Hepatocyte (in vitro differentiated cells): ENCODE measurements around the gene GRM4. TPM values are rescaled to one million over a fixed set of nuclear protein-coding genes. Genes with fewer than 3 reads are reported as not detected.

Source experiments
- DNase-seq: peaks from one replicate; pipeline ENCODE4 v3.0.0-alpha.2; 2016; ENCODE audit warnings: low spot score
- H2AFZ ChIP-seq: fragments of 200-600 bp; sonication (generic); 2 replicates; pipeline ENCODE4 v1.6.0; 2016; ENCODE audit warnings: antibody characterized with exemption, mild to moderate bottlenecking
- H3K27ac ChIP-seq: fragments of 200-600 bp; sonication (generic); 2 replicates; pipeline ENCODE4 v1.5.1; 2016; ENCODE audit warnings: mild to moderate bottlenecking
- H3K27me3 ChIP-seq: fragments of 200-600 bp; sonication (generic); 2 replicates; pipeline ENCODE4 v1.6.1; 2016
- H3K36me3 ChIP-seq: fragments of 200-600 bp; sonication (generic); replicated peaks from 2 replicates; pipeline ENCODE4 v1.5.1; 2016; ENCODE audit warnings: low read depth; ENCODE audit not compliant: insufficient read depth
- H3K4me1 ChIP-seq: fragments of 200-600 bp; sonication (generic); 2 replicates; pipeline ENCODE4 v1.5.1; 2016; ENCODE audit warnings: mild to moderate bottlenecking, moderate library complexity; ENCODE audit not compliant: insufficient read depth
- H3K4me2 ChIP-seq: fragments of 200-600 bp; sonication (generic); 2 replicates; pipeline ENCODE4 v1.6.0; 2016
- H3K4me3 ChIP-seq: fragments of 200-600 bp; sonication (generic); 2 replicates; pipeline ENCODE4 v1.5.1; 2016; ENCODE audit warnings: mild to moderate bottlenecking
- H3K79me2 ChIP-seq: fragments of 200-600 bp; sonication (generic); 2 replicates; pipeline ENCODE4 v1.6.0; 2017; ENCODE audit warnings: mild to moderate bottlenecking
- H3K9me2 ChIP-seq: fragments of 200-600 bp; sonication (generic); replicated peaks from 2 replicates; pipeline ENCODE4 v1.6.0; 2017; ENCODE audit warnings: mild to moderate bottlenecking; ENCODE audit not compliant: insufficient read depth
- H3K9me3 ChIP-seq: fragments of 200-600 bp; sonication (generic); 2 replicates; pipeline ENCODE4 v1.5.1; 2016; ENCODE audit warnings: low read depth, mild to moderate bottlenecking
- H4K20me1 ChIP-seq: fragments of 200-600 bp; sonication (generic); 2 replicates; pipeline ENCODE4 v1.6.0; 2016; ENCODE audit warnings: mild to moderate bottlenecking; ENCODE audit not compliant: insufficient read depth, poor library complexity, severe bottlenecking
- CTCF ChIP-seq: fragments of 200-600 bp; sonication (generic); IDR thresholded peaks from 2 replicates; pipeline ENCODE4 v1.5.1; 2016; ENCODE audit warnings: antibody characterized with exemption, mild to moderate bottlenecking; ENCODE audit not compliant: poor library complexity
- EZH2 ChIP-seq: fragments of 200-600 bp; sonication (generic); IDR thresholded peaks from 2 replicates; pipeline ENCODE4 v1.6.1; 2016; ENCODE audit warnings: antibody characterized with exemption, mild to moderate bottlenecking, borderline replicate concordance
- EZH2phosphoT487 ChIP-seq: fragments of 200-600 bp; sonication (generic); IDR thresholded peaks from one replicate; pipeline ENCODE4 v1.6.1; 2018; ENCODE audit warnings: antibody characterized with exemption, mild to moderate bottlenecking, low read depth, moderate library complexity; ENCODE audit not compliant: unreplicated experiment, severe bottlenecking
- WGBS: methylation state at CpG from one replicate; pipeline ENCODE4 v1.1.6; 2016; ENCODE audit warnings: low lambda C conversion rate; ENCODE audit errors: missing lambda C conversion rate; 5-methylcytosine and 5-hydroxymethylcytosine counted together
- polyA plus RNA-seq: library from polyadenylated mRNA; unstranded; fragments of >200 nt; fragmentation: Nextera tagmentation; extraction: Ambion mirVana; gene quantifications from 2 replicates; pipeline ENCODE4 v1.2.1, GENCODE V29; 2016
- total RNA-seq: library from RNA; depleted of rRNA; stranded (reverse); fragments of >200 nt; gene quantifications from 2 replicates; pipeline ENCODE4 v1.2.3, GENCODE V29; 2014

GRM4 gene
- total and polyA plus RNA-seq, 2 experiments from 2014 or later = 0.03 TPM; not detected in 1

DNA sequence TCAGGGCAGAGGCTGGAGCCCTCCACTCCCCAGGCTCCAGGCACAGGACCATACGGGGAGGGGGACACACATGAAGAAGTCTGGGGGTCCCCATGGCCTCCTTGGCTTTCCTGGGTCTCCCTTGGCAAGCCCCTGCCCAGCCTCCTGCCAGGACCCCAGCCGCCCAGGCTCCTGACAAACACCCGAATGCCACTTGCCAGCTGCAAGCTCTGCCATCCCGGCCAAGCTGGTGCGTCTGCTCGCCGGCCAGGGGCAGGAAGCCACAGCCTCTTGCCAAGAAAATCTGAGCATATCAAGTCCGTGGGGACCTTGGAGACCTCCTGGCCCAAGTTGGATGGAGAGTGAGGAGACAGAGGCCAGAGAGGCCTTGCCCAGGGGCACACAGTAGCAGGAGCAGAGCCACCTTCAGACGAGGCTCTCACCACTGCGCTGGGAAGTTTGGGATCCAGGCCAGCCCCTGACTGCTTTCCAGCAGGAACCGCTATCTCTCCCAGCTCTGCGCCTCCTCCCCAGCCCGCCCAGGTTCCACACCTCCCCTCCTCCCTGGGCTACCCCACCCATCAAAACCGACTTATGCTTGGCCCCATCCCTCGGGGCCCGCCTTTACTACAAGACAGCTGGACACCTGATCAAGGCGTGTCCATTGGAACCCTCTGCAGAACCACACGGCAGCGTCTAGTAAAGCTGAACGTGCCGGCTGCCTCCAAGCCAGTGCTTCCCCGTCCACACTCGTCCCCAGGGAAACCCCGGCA is 80.2 kb downstream of the GRM4 start:
- Histone ChIP-seq H3K36me3 (no peaks in the 10 kb centered on the region), H3K4me2 (no peak overlapping the region), H3K4me1 (no peaks in the 10 kb centered on the region), H3K9me2 (no peaks in the 10 kb centered on the region), H3K4me3 (no peak overlapping the region), H3K27ac (no peak overlapping the region), H3K9me3 (no peaks in the 10 kb centered on the region), H2AFZ (no peak overlapping the region), H3K79me2 (no peaks in the 10 kb centered on the region), H3K27me3 (peaks cover 11% of the 10 kb centered on the region), H4K20me1 (no peaks in the 10 kb centered on the region)
- TF ChIP-seq CTCF (no peak), EZH2phosphoT487 (no peak), EZH2 (no peak)
- DNase-seq = no peak
- 80% methylated on average over 20 of the region's 24 CpGs for WGBS

DNA sequence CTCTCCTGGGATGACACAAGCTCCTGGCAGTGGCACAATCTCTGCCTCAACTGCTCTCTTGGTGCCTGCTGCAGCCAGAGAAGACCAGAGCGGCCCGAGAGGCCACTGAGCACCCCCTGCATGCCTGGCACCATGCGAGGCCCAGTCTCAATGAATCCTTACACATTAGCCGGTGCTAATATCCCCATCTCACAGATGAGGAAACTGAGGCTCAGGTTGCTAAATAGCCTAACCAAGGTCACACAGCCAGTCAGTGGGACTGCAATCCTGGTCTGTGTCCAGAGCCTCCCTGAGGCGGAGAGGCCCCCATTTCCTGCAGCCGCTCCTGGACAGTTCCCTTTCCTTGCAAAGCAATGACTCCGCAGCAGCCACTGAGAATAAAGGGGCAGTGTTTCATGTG is 81.2 kb downstream of the GRM4 start:
- DNase-seq = no peak
- H3K4me3 ChIP-seq = no peak overlapping the region
- no peak overlapping the region for H2AFZ ChIP-seq
- no peak for TF ChIP-seq EZH2phosphoT487
- no peak for TF ChIP-seq EZH2
- no peak for TF ChIP-seq CTCF
- no peak overlapping the region for H3K4me2 ChIP-seq
- H3K27me3 ChIP-seq = peaks cover 11% of the 10 kb centered on the region
- no peaks in the 10 kb centered on the region for H4K20me1 ChIP-seq
- H3K27ac ChIP-seq = no peak overlapping the region
- WGBS = 88% methylated on average over 7 of the region's 7 CpGs
- H3K36me3 ChIP-seq = no peaks in the 10 kb centered on the region
- H3K9me2 ChIP-seq = no peaks in the 10 kb centered on the region
- H3K9me3 ChIP-seq = no peaks in the 10 kb centered on the region
- no peaks in the 10 kb centered on the region for H3K79me2 ChIP-seq
- no peaks in the 10 kb centered on the region for H3K4me1 ChIP-seq

- DNase-seq = no peak
- WGBS = 80% methylated on average over 6 of the region's 6 CpGs
- Histone ChIP-seq H3K4me2 (no peak overlapping the region), H3K9me2 (no peaks in the 10 kb centered on the region), H3K4me3 (no peak overlapping the region), H3K79me2 (no peaks in the 10 kb centered on the region), H3K4me1 (no peaks in the 10 kb centered on the region), H4K20me1 (no peaks in the 10 kb centered on the region), H3K9me3 (no peaks in the 10 kb centered on the region), H3K36me3 (no peaks in the 10 kb centered on the region), H3K27ac (no peak overlapping the region), H2AFZ (no peak overlapping the region), H3K27me3 (peaks cover 11% of the 10 kb centered on the region)
- TF ChIP-seq CTCF (no peak), EZH2 (no peak), EZH2phosphoT487 (no peak)
Measured at GRCh38 chr6:34063651-34064050, 82.2 kb downstream of the GRM4 start.
